ENCODE measurements around the gene LYPD6B.
A peak's percentile ranks its signal among the peaks of the same experiment; 100 is the strongest.

LYPD6B gene

GRCh38 chr2:149122516-149122915 lies 84.0 kb downstream of the LYPD6B start:
- DNase-seq (ENCODE audit: low read depth): no peak

GRCh38 chr2:149125031-149125725 lies 86.7 kb downstream of the LYPD6B start:
- no peak for DNase-seq (ENCODE audit: low read depth)

GRCh38 chr2:149129433-149129832 lies 90.9 kb downstream of the LYPD6B start:
- DNase-seq (ENCODE audit: low read depth): no peak

GRCh38 chr2:149132339-149132738 lies 93.8 kb downstream of the LYPD6B start:
- DNase-seq (ENCODE audit: low read depth): no peak

GRCh38 chr2:149132901-149133300 lies 94.4 kb downstream of the LYPD6B start:
- no peak for DNase-seq (ENCODE audit: low read depth)

GRCh38 chr2:149134335-149134923 lies 95.9 kb downstream of the LYPD6B start:
- DNase-seq (ENCODE audit: low read depth): no peak

GRCh38 chr2:149136111-149136510 lies 97.6 kb downstream of the LYPD6B start:
- DNase-seq (ENCODE audit: low read depth): no peak

- no peak for DNase-seq (ENCODE audit: low read depth)
These were observed 102.5 kb downstream of the LYPD6B start for GRCh38 chr2:149141046-149141445.

- no peak for DNase-seq (ENCODE audit: low read depth)
These were observed 105.2 kb downstream of the LYPD6B start for GRCh38 chr2:149143734-149144133.

GRCh38 chr2:149145314-149146295 lies 107.1 kb downstream of the LYPD6B start:
- no peak for DNase-seq (ENCODE audit: low read depth)

GRCh38 chr2:149146876-149147275 lies 108.4 kb downstream of the LYPD6B start:
- no peak for DNase-seq (ENCODE audit: low read depth)

- no peak for DNase-seq (ENCODE audit: low read depth)
These were observed 109.9 kb downstream of the LYPD6B start for GRCh38 chr2:149148194-149149006.

- DNase-seq (ENCODE audit: low read depth): no peak
These were observed 110.5 kb downstream of the LYPD6B start for GRCh38 chr2:149149007-149149297.

- DNase-seq (ENCODE audit: low read depth): no peak
These were observed 114.0 kb downstream of the LYPD6B start for GRCh38 chr2:149152469-149152953.

- DNase-seq (ENCODE audit: low read depth): no peak
These were observed 116.9 kb downstream of the LYPD6B start for GRCh38 chr2:149155196-149155969.

- no peak for DNase-seq (ENCODE audit: low read depth)
These were observed 117.5 kb downstream of the LYPD6B start for GRCh38 chr2:149155988-149156387.

- no peak for DNase-seq (ENCODE audit: low read depth)
These were observed 118.7 kb downstream of the LYPD6B start for GRCh38 chr2:149156971-149157740.

- no peak for DNase-seq (ENCODE audit: low read depth)
These were observed 120.5 kb downstream of the LYPD6B start for GRCh38 chr2:149158957-149159356.

- DNase-seq (ENCODE audit: low read depth): no peak
These were observed 121.7 kb downstream of the LYPD6B start for GRCh38 chr2:149160195-149160594.

GRCh38 chr2:149160701-149161217 lies 122.3 kb downstream of the LYPD6B start:
- peak; percentile 9 for DNase-seq (ENCODE audit: low read depth)

All from stimulated activated CD8-positive, alpha-beta memory T cell treated with anti-CD3 and anti-CD28 coated beads, Interleukin-4, amount 100 ng/mL, for 24 hours (primary cell).